ENCODE data around the gene USP49. TPM values are rescaled to one million over a fixed set of nuclear protein-coding genes. Genes with fewer than 3 reads are reported as not detected.
"Not testable (repeated sequence)": the region's sequence is repeated elsewhere in the genome, so short reads cannot be mapped to it uniquely, and the experiment has no call there.

USP49 gene
- polyA plus RNA-seq, 10 donors = 3.4 to 7.8 (median 5.2) TPM

- DNase-seq = no peak
Observed at GRCh38 chr6:41813956-41814355, 81.2 kb downstream of the USP49 start.

DNA sequence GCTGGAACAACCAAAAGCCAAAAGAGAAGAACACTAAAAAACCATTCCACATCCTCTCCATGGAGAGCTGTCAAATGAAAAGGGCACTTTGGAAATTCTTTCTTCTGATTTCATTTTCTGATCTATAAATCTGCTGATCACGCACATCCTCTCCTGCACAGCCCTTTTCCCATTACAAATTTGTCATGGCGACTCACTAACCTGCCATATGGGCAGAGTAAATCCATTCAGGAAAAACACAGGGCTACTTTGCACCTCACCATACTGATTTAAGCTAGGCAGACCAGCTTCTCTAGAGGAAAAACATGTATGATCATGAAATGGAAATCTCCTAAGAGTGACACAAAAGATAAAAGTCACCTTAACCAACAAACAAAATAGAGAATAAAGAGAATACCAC, 81.7 kb downstream of the USP49 start:
- DNase-seq = no peak

DNA sequence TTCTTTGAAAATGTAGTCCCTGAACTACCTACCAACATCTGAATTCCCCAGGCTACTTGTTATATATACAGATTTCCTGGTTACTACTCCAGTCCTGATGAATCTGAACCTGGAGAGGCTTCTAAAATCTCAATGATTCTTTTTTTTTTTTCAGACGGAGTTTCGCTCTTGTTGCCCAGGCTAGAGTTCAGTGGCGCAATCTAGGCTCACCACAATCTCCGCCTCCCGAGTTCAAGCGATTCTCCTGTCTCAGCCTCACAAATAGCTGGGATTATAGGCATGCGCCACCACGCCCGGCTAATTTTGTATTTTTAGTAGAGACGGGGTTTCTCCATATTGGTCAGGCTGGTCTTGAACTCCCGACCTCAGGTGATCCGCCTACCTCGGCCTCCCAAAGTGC, 83.2 kb downstream of the USP49 start:
- DNase-seq = not testable (repeated sequence)

GRCh38 chr6:41811095-41811494, 84.1 kb downstream of the USP49 start:
- DNase-seq = no peak

DNA sequence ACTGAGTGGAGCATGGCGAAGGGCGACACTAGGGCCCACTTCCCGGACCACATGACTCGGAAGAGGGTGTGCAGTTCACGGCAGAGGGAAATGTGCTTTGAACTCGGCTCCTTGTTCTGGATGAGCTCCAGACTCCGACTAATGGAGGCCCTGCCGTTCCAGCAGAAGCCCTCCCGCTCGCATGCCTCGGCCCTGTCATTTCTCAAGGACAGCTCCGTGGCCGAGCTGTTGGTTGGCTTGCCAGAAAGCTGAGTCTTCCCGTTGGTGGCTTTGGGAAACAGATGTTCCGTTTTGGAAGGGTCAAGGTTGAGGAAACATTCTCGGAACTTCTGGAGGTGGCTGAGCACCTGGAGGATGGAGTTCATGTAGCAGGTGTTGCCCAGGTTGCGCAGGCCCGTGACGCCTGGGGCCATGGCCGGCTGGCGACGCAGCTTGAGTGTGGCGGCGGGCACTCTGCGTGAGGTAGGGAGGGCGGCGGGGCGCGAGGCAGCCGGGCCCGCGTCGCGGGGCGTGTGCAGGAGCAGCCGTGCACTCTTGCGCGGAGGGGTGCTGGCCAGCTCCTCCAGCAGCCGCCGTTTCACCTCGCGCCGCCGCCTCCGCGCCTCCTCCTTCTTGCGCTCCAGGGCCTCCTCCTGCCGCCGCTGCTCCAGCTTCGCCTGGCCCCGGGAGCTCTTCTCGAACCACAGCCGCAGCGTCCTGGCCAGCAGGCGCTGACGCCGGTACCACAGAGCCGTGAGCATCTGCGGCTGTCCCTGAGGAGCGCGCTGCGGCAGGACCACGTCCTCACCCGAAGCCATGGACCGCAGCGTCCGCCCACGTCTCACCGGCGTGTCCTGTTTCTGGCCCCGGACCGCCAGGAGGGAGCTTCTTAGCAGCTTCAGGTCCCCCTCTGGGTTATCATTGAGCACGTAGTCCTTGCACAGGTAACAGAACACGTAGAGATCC, 89.1 kb downstream of the USP49 start:
- no peak for DNase-seq

GRCh38 chr6:41801380-41801779, 93.8 kb downstream of the USP49 start:
- no peak for DNase-seq

- DNase-seq = no peak
Observed at GRCh38 chr6:41799559-41799911, 95.6 kb downstream of the USP49 start.

GRCh38 chr6:41798901-41799558, 96.1 kb downstream of the USP49 start:
- DNase-seq = no peak

DNA sequence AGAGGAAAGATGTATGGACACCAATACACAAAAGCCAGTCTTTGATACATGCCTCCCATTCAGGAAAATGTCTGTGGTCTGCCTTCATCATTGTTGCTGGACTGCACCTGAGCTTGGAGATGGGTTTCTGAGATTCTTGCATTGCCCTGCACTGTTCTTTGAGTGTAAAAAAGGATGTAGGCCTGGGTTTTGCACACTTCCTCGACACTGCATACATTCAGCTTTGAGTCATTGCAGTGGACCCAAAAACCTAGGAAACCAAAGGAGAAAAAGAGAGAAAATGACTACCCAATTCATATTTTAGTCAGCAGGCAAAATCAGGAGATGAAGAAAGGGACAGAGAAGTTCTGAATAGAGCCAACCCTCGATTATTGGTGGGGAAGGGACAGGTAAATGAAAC, 98.7 kb downstream of the USP49 start:
- no peak for DNase-seq

DNA sequence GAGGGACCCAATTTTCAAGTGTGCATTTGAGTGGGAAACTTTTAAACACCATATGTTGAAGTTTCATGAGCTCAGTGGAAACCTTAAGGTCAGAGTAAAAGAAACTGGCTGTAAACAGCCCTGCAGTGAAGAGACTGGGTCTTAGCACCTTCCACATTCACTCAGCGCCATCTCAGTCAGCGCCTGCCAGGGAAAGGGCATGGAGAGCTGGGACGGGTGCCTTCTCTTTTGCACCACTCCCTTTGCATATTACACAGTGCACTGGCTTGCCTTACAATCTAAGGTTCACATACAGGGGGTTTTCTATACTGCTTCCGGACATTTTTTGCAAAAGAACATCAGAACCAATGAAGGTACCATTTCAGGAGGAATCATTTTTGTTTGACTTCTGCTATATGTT, 103.2 kb downstream of the USP49 start:
- no peak for DNase-seq

DNA sequence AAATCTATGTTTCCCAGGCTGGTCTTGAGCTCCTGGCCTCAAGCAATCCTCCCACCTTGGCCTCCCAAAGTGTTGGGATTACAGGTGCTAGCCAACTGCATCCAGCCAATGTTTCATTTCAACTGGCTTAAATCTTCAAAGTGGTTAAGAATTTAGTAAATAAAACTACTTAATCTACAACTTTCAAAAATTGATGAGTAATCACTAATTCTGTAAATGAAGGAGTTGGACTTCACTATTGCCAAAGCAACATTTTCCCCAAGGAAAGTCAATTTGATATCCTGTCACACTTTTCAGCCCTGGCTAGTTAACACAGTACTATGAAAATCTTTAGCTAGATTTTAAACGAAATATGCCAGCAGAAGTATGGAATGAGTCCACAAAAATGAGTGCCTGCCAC, 103.9 kb downstream of the USP49 start:
- DNase-seq = no peak

- DNase-seq = no peak
Observed at GRCh38 chr6:41790045-41790444, 105.1 kb downstream of the USP49 start.

DNA sequence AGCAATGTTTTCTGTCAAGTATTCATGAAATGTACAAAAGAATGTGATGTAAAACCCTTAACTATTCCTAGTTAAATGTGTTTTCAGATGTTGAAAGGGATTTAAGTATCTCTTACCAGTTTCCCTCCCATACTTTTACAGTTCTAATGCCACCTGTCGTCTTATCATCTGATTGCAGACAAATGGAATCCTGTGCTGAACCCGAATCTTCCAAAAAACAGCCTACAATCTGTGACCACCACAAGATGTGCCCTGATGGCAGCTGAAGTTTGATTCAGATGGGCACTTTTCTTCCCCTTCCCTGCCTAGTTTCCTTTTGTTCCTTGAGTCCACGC, 105.8 kb downstream of the USP49 start:
- no peak for DNase-seq

GRCh38 chr6:41787219-41787917, 107.8 kb downstream of the USP49 start, which contains the start of gene TOMM6:
TOMM6 (plus strand) TSS chr6:41787694; CDS start chr6:41787698, 4 bp downstream.
- DNase-seq = peak; percentile 94 to 99 (median 98)

GRCh38 chr6:41786451-41787218, 108.5 kb downstream of the USP49 start:
- peak; percentile 81 to 96 (median 89) for DNase-seq

DNA sequence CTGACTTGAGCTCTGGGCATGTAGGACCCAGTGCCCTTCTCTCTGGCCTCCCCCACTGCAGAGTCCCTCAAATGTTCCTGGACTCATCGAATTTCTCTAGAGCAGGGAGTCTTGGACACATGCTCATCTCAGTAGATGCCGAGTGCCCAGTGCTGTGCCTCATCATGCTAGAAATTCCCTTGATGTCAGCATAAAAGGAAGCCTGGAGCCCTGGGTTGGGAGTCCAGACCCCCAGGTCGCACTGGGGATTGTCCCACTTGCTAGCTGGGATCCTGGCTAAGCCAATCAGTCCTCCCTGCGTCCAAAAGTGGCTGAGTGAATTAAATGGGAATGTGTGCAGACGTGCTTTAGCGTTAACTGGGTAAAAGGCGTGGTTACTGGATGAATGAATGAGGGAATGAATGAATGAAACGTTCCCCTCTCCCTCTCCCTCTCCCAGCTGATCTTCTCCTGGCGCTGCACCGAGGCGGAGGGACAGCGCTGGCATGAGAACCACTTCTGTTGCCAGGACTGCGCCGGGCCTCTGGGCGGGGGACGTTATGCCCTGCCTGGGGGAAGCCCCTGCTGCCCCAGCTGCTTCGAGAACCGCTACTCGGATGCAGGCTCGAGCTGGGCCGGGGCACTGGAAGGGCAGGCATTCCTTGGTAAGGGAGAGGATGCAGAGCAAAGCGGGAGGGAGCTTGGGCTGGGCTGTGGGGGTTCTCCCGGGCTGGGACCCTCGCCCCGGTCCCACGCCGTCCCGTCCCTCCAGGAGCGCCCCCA, 109.3 kb downstream of the USP49 start:
- peak in 1 of 3 donors; percentile 26 for DNase-seq

GRCh38 chr6:41785254-41785653, 109.9 kb downstream of the USP49 start:
- DNase-seq = no peak

GRCh38 chr6:41784581-41785171, 110.5 kb downstream of the USP49 start:
- no peak for DNase-seq

GRCh38 chr6:41783106-41783780, 111.9 kb downstream of the USP49 start:
- no peak for DNase-seq

GRCh38 chr6:41781366-41781730, 113.8 kb downstream of the USP49 start:
- DNase-seq = no peak
